ENCODE data around the gene ZZZ3. TPM values are rescaled to one million over a fixed set of nuclear protein-coding genes. Genes with fewer than 3 reads are reported as not detected.

Gene ZZZ3
- total and polyA plus RNA-seq, 2 of the 8 experiments (the other 6 are each of a cell fraction or from before 2014, with no cell fraction given): 12.8 to 54.6 TPM

- TF ChIP-seq CHD7 (IDR thresholded peaks at IDR 0.05; ENCODE audit: insufficient replicate concordance, low read length) (no peak), KDM1A (IDR thresholded peaks at IDR 0.05; ENCODE audit: borderline replicate concordance, low read length) (no peak), CBX5 (IDR thresholded peaks at IDR 0.05; ENCODE audit: low read depth, low read length) (no peak), EGR1 (IDR thresholded peaks at IDR 0.05; ENCODE audit: borderline replicate concordance, low read depth, low read length) (no peak), ASH2L (IDR thresholded peaks at IDR 0.05; ENCODE audit: low read length) (no peak), CHD2 (IDR thresholded peaks at IDR 0.05; ENCODE audit: low read length) (no peak), RNF2 (IDR thresholded peaks at IDR 0.05; ENCODE audit: borderline replicate concordance, low read depth, low read length, missing control alignments, poor library complexity, severe bottlenecking) (no peak), ATF2 (IDR thresholded peaks at IDR 0.05; ENCODE audit: low read length) (no peak), CBX8 (IDR thresholded peaks at IDR 0.05; ENCODE audit: borderline replicate concordance, low read depth, low read length) (no peak)
Measured at GRCh38 chr1:77673716-77674355, 8.6 kb downstream of the ZZZ3 start (continued).

Measured in H1 (cell line).